Measurements from ENCODE around the gene MDM2.

Gene MDM2

GRCh38 chr12:68854554-68854953 lies 46.6 kb downstream of the MDM2 start:
- no peak for TF ChIP-seq EZH2phosphoT487 (IDR thresholded peaks at IDR 0.05; ENCODE audit: low read depth)
- TF ChIP-seq, protein P1, sequence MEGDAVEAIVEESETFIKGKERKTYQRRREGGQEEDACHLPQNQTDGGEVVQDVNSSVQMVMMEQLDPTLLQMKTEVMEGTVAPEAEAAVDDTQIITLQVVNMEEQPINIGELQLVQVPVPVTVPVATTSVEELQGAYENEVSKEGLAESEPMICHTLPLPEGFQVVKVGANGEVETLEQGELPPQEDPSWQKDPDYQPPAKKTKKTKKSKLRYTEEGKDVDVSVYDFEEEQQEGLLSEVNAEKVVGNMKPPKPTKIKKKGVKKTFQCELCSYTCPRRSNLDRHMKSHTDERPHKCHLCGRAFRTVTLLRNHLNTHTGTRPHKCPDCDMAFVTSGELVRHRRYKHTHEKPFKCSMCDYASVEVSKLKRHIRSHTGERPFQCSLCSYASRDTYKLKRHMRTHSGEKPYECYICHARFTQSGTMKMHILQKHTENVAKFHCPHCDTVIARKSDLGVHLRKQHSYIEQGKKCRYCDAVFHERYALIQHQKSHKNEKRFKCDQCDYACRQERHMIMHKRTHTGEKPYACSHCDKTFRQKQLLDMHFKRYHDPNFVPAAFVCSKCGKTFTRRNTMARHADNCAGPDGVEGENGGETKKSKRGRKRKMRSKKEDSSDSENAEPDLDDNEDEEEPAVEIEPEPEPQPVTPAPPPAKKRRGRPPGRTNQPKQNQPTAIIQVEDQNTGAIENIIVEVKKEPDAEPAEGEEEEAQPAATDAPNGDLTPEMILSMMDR (IDR thresholded peaks at IDR 0.05; ENCODE audit: low read depth, low read length), result no peak
- no peak overlapping the region for H3K4me2 ChIP-seq (ENCODE audit: low read length)
- no peaks in the 10 kb centered on the region for H3K4me1 ChIP-seq (ENCODE audit: low read length)
- H2AFZ ChIP-seq (ENCODE audit: low read depth, low read length), result no peak overlapping the region
- H3K9ac ChIP-seq (ENCODE audit: low read length), result no peak overlapping the region
- no peak overlapping the region for H3K4me3 ChIP-seq (ENCODE audit: low read length)
- H3K27me3 ChIP-seq (ENCODE audit: low read depth, low read length), result peaks cover 4% of the 10 kb centered on the region; the same call in 1 of the 2 replicates
- H3K27ac ChIP-seq (ENCODE audit: low read length), result no peak overlapping the region
- no peaks in the 10 kb centered on the region for H4K20me1 ChIP-seq (ENCODE audit: insufficient read depth, low read length)
- no peaks in the 10 kb centered on the region for H3K9me3 ChIP-seq (ENCODE audit: insufficient read depth, low read length)
- H3K79me2 ChIP-seq (ENCODE audit: low read length), result no peaks in the 10 kb centered on the region
- H3K36me3 ChIP-seq (replicated peaks; ENCODE audit: low read depth, low read length), result no peaks in the 10 kb centered on the region

- Histone ChIP-seq H3K9ac (ENCODE audit: low read length) (no peak overlapping the region), H3K4me3 (ENCODE audit: low read length) (no peak overlapping the region), H3K4me2 (ENCODE audit: low read length) (no peak overlapping the region), H3K27ac (ENCODE audit: low read length) (no peak overlapping the region), H3K79me2 (ENCODE audit: low read length) (no peaks in the 10 kb centered on the region), H3K4me1 (ENCODE audit: low read length) (no peaks in the 10 kb centered on the region), H3K36me3 (replicated peaks; ENCODE audit: low read depth, low read length) (no peaks in the 10 kb centered on the region), H3K27me3 (ENCODE audit: low read depth, low read length) (peaks cover 4% of the 10 kb centered on the region; the same call in 1 of the 2 replicates), H3K9me3 (ENCODE audit: insufficient read depth, low read length) (no peaks in the 10 kb centered on the region), H4K20me1 (ENCODE audit: insufficient read depth, low read length) (no peaks in the 10 kb centered on the region), H2AFZ (ENCODE audit: low read depth, low read length) (no peak overlapping the region)
- TF ChIP-seq EZH2phosphoT487 (IDR thresholded peaks at IDR 0.05; ENCODE audit: low read depth), result no peak
- TF ChIP-seq, protein P1 (IDR thresholded peaks at IDR 0.05; ENCODE audit: low read depth, low read length), result no peak
These were observed 47.1 kb downstream of the MDM2 start for GRCh38 chr12:68855111-68855510.

GRCh38 chr12:68855771-68856170 lies 47.8 kb downstream of the MDM2 start:
- no peak for TF ChIP-seq EZH2phosphoT487 (IDR thresholded peaks at IDR 0.05; ENCODE audit: low read depth)
- TF ChIP-seq, protein P1 (IDR thresholded peaks at IDR 0.05; ENCODE audit: low read depth, low read length), result no peak
- H3K27ac ChIP-seq (ENCODE audit: low read length), result no peak overlapping the region

DNA sequence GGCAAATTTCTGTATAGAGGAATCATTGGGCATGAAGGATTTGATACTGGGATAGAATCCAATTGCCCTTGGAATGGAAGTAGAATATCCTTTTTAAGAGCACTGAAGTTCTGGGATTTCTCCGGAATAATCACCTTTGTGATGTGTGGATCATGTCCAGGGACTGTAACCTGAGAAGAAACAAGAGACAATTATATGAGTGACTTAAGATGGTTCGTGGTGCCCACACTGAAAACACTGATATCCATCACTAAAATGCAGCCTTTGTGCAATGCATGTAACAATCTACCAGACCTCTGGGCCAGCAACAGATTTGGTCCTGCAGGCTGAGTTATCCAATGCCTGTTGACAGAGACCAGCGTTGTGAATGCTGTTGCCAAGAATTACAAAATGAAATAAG lies 48.5 kb downstream of the MDM2 start:
- H3K36me3 ChIP-seq (replicated peaks; ENCODE audit: low read depth, low read length), result no peaks in the 10 kb centered on the region
- no peaks in the 10 kb centered on the region for H4K20me1 ChIP-seq (ENCODE audit: insufficient read depth, low read length)
- H3K9ac ChIP-seq (ENCODE audit: low read length), result no peak overlapping the region
- H3K79me2 ChIP-seq (ENCODE audit: low read length), result no peaks in the 10 kb centered on the region
- no peak for TF ChIP-seq EZH2phosphoT487 (IDR thresholded peaks at IDR 0.05; ENCODE audit: low read depth)
- TF ChIP-seq, protein P1 (IDR thresholded peaks at IDR 0.05; ENCODE audit: low read depth, low read length), result no peak
- H3K9me3 ChIP-seq (ENCODE audit: insufficient read depth, low read length), result no peaks in the 10 kb centered on the region
- no peak overlapping the region for H3K4me3 ChIP-seq (ENCODE audit: low read length)
- peaks cover 4% of the 10 kb centered on the region; the same call in 1 of the 2 replicates for H3K27me3 ChIP-seq (ENCODE audit: low read depth, low read length)
- H2AFZ ChIP-seq (ENCODE audit: low read depth, low read length), result no peak overlapping the region
- no peak overlapping the region for H3K27ac ChIP-seq (ENCODE audit: low read length)
- no peaks in the 10 kb centered on the region for H3K4me1 ChIP-seq (ENCODE audit: low read length)
- no peak overlapping the region for H3K4me2 ChIP-seq (ENCODE audit: low read length)

More at GRCh38 chr12:68855771-68856170, 47.8 kb downstream of the MDM2 start:
- Histone ChIP-seq H4K20me1 (ENCODE audit: insufficient read depth, low read length) (no peaks in the 10 kb centered on the region), H3K9me3 (ENCODE audit: insufficient read depth, low read length) (no peaks in the 10 kb centered on the region), H3K4me1 (ENCODE audit: low read length) (no peaks in the 10 kb centered on the region), H3K9ac (ENCODE audit: low read length) (no peak overlapping the region), H3K4me2 (ENCODE audit: low read length) (no peak overlapping the region), H2AFZ (ENCODE audit: low read depth, low read length) (no peak overlapping the region), H3K79me2 (ENCODE audit: low read length) (no peaks in the 10 kb centered on the region), H3K36me3 (replicated peaks; ENCODE audit: low read depth, low read length) (no peaks in the 10 kb centered on the region), H3K27me3 (ENCODE audit: low read depth, low read length) (peaks cover 4% of the 10 kb centered on the region; the same call in 1 of the 2 replicates), H3K4me3 (ENCODE audit: low read length) (no peak overlapping the region)

All from OCI-LY3 (cell line).